ENCODE results near the gene LCN1. TPM values are rescaled to one million over a fixed set of nuclear protein-coding genes. Genes with fewer than 3 reads are reported as not detected.
"Not testable (repeated sequence)": the region's sequence is repeated elsewhere in the genome, so short reads cannot be mapped to it uniquely, and the experiment has no call there.

Gene LCN1
- total RNA-seq, 1 donor, result not detected

- no peak for TF ChIP-seq CTCF (IDR thresholded peaks at IDR 0.05; ENCODE audit: insufficient read depth, low read length)
- no peak for DNase-seq (ENCODE audit: low read depth)
- no peak overlapping the region for H3K4me3 ChIP-seq (ENCODE audit: low read depth, low read length)
Observed at GRCh38 chr9:135531096-135531495, 9.9 kb downstream of the LCN1 start.

- no peak overlapping the region for H3K4me3 ChIP-seq (ENCODE audit: low read depth, low read length)
- DNase-seq (ENCODE audit: low read depth), result no peak
- TF ChIP-seq CTCF (IDR thresholded peaks at IDR 0.05; ENCODE audit: insufficient read depth, low read length), result no peak
Observed at GRCh38 chr9:135533113-135533512, 11.9 kb downstream of the LCN1 start.

- no peak overlapping the region for H3K4me3 ChIP-seq (ENCODE audit: low read depth, low read length)
- TF ChIP-seq CTCF (IDR thresholded peaks at IDR 0.05; ENCODE audit: insufficient read depth, low read length), result no peak
- DNase-seq (ENCODE audit: low read depth), result no peak
Observed at GRCh38 chr9:135533674-135534073, 12.4 kb downstream of the LCN1 start.

- DNase-seq (ENCODE audit: low read depth); H3K4me3 ChIP-seq (ENCODE audit: low read depth, low read length): not testable (repeated sequence)
Observed at GRCh38 chr9:135534192-135534711, 13.0 kb downstream of the LCN1 start.

GRCh38 chr9:135534826-135535225, 13.6 kb downstream of the LCN1 start:
- not testable (repeated sequence) for DNase-seq (ENCODE audit: low read depth); H3K4me3 ChIP-seq (ENCODE audit: low read depth, low read length)

- not testable (repeated sequence) for DNase-seq (ENCODE audit: low read depth); H3K4me3 ChIP-seq (ENCODE audit: low read depth, low read length)
Observed at GRCh38 chr9:135535631-135536030, 14.4 kb downstream of the LCN1 start.

GRCh38 chr9:135536216-135536615, 15.0 kb downstream of the LCN1 start:
- H3K4me3 ChIP-seq (ENCODE audit: low read depth, low read length), result no peak overlapping the region
- DNase-seq (ENCODE audit: low read depth), result peak; percentile 9
- TF ChIP-seq CTCF (IDR thresholded peaks at IDR 0.05; ENCODE audit: insufficient read depth, low read length), result no peak

GRCh38 chr9:135543262-135543894, 22.1 kb downstream of the LCN1 start:
- peak; percentile 20 for DNase-seq (ENCODE audit: low read depth)

GRCh38 chr9:135544981-135545635, 23.9 kb downstream of the LCN1 start:
- DNase-seq (ENCODE audit: low read depth), result no peak
- no peak for TF ChIP-seq CTCF (IDR thresholded peaks at IDR 0.05; ENCODE audit: insufficient read depth, low read length)
- no peak overlapping the region for H3K4me3 ChIP-seq (ENCODE audit: low read depth, low read length)

More at GRCh38 chr9:135543262-135543894, 22.1 kb downstream of the LCN1 start:
- not testable (repeated sequence) for H3K4me3 ChIP-seq (ENCODE audit: low read depth, low read length)

GRCh38 chr9:135545646-135546176, 24.5 kb downstream of the LCN1 start, which contains the start of gene OBP2A:
TSS of gene OBP2A (plus strand) at chr9:135546126. CDS start at chr9:135546181, 55 bp downstream.
- DNase-seq (ENCODE audit: low read depth); H3K4me3 ChIP-seq (ENCODE audit: low read depth, low read length): not testable (repeated sequence)

- not testable (repeated sequence) for DNase-seq (ENCODE audit: low read depth); H3K4me3 ChIP-seq (ENCODE audit: low read depth, low read length)
Observed at GRCh38 chr9:135546792-135547617, 25.8 kb downstream of the LCN1 start.
